Left lung (tissue), 10 donors: ENCODE data around the gene DDX39A. TPM values are rescaled to one million over a fixed set of nuclear protein-coding genes. Genes with fewer than 3 reads are reported as not detected.

ENCODE experiments used
- ATAC-seq: fragments of 200-7000 bp; cut with Tn5 transposase; one replicate; pipeline ENCODE4 v1.9.1; 2020; ENCODE audit warnings: moderate library complexity
- DNase-seq, 4 donors: peaks; one replicate each; pipeline ENCODE4 v3.0.0-alpha.2; 2013 to 2020
- H3K27ac ChIP-seq, 2 donors: fragments of 200-600 bp; sonication (generic) in 1 of 2; one replicate each; pipeline versions ENCODE4 v1.5.0 to v1.8.0; 2020 to 2021
- H3K27me3 ChIP-seq, 2 donors: fragments of 200-600 bp; sonication (generic) in 1 of 2; one replicate each; pipeline versions ENCODE4 v1.5.0 to v1.8.0; 2020 to 2021
- H3K36me3 ChIP-seq, 2 donors: fragments of 200-600 bp; sonication (generic) in 1 of 2; one replicate each; pipeline versions ENCODE4 v1.5.0 to v1.8.0; 2020 to 2021
- H3K4me1 ChIP-seq, 2 donors: fragments of 200-600 bp; one replicate each; pipeline ENCODE4 v1.8.0; 2021
- H3K4me3 ChIP-seq, 2 donors: fragments of 200-600 bp; sonication (generic) in 1 of 2; one replicate each; pipeline versions ENCODE4 v1.5.0 to v1.8.0; 2020 to 2021; ENCODE audit warnings: mild to moderate bottlenecking in 1 of 2
- H3K9me3 ChIP-seq, 2 donors: fragments of 200-600 bp; sonication (generic) in 1 of 2; one replicate each; pipeline versions ENCODE4 v1.5.0 to v1.8.0; 2020 to 2021
- intact Hi-C, 2 donors: fragments of 100-400 bp; cut with DNase I; formaldehyde crosslinking; loops; one replicate each; pipeline versions ENCODE4 v1.11.2 to v1.14.2; 2022
- polyA plus RNA-seq, 6 donors: library from polyadenylated mRNA; unstranded; fragments of 120-200 nt; gene quantifications; one replicate each; pipeline ENCODE4 v1.2.1, GENCODE V29; 2013; ENCODE audit not compliant: insufficient read length in 6 of 6
- total RNA-seq, 2 donors: library from RNA; stranded (reverse); fragmentation: NEBNext Ultra II Directional; extraction: Animal tissue kit (Norgen Biotek cat#: 25700); gene quantifications; one replicate each; pipeline ENCODE4 v1.2.1, GENCODE V29; 2021
- TF ChIP-seq, protein P1 (sequence below), 2 donors: fragments of 200-600 bp; sonication (generic) in 1 of 2; IDR thresholded peaks; one replicate each; pipeline versions ENCODE4 v1.5.0 to v1.8.0; 2021; ENCODE audit warnings: antibody characterized with exemption in 2 of 2
- donor health status: DM: no; HTN: yes; CAD: no.
- donor health status: DM: no; HTN: no; CAD: no.

Gene DDX39A
- total and polyA plus RNA-seq, 8 donors = 42.5 to 90.1 (median 49.9) TPM

- H3K27me3 ChIP-seq = no peaks in the 10 kb centered on the region
- peaks cover 0 to 83% of the 10 kb centered on the region in 2 donors for H3K36me3 ChIP-seq
- DNase-seq (no peak), ATAC-seq (no peak)
- peaks cover 0 to 40% of the 10 kb centered on the region in 2 donors for H3K4me1 ChIP-seq
- no peak overlapping the region for H3K4me3 ChIP-seq
- H3K27ac ChIP-seq = peak overlapping the region in 1 of 2 donors; percentile 33
- TF ChIP-seq, protein P1, sequence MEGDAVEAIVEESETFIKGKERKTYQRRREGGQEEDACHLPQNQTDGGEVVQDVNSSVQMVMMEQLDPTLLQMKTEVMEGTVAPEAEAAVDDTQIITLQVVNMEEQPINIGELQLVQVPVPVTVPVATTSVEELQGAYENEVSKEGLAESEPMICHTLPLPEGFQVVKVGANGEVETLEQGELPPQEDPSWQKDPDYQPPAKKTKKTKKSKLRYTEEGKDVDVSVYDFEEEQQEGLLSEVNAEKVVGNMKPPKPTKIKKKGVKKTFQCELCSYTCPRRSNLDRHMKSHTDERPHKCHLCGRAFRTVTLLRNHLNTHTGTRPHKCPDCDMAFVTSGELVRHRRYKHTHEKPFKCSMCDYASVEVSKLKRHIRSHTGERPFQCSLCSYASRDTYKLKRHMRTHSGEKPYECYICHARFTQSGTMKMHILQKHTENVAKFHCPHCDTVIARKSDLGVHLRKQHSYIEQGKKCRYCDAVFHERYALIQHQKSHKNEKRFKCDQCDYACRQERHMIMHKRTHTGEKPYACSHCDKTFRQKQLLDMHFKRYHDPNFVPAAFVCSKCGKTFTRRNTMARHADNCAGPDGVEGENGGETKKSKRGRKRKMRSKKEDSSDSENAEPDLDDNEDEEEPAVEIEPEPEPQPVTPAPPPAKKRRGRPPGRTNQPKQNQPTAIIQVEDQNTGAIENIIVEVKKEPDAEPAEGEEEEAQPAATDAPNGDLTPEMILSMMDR (IDR thresholded peaks at IDR 0.05) = no peak
- no peaks in the 10 kb centered on the region for H3K9me3 ChIP-seq
- intact Hi-C loops = no loop called here
Observed at GRCh38 chr19:14390548-14390947, 28.6 kb downstream of the DDX39A start.

DNA sequence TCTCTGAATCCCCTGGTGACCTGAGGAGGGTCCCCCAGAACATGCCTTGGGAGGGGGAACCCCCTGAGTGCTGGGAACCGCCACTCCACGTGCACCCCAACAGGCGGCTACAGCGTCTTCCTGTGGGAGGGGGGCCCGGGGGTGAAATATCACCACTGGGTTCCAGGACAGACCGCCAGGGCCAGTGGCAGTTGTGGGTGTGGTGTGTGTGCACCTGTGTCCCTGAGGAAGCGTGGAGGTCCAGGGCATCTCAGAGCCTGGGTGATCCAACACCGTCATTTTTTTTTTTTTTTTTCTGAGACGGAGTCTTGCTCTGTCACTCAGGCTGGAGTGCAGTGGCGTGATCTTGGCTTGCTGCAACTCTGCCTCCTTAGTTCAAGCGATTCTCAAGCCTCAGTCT, 33.6 kb downstream of the DDX39A start:
- H3K27me3 ChIP-seq = no peaks in the 10 kb centered on the region
- peaks cover 17 to 72% of the 10 kb centered on the region in 2 donors for H3K4me1 ChIP-seq
- peaks cover 0 to 33% of the 10 kb centered on the region in 2 donors for H3K36me3 ChIP-seq
- no peak for ATAC-seq
- intact Hi-C loops = no loop called here
- TF ChIP-seq, protein P1 (IDR thresholded peaks at IDR 0.05) = no peak
- peak overlapping the region in 1 of 2 donors; percentile 88 for H3K4me3 ChIP-seq
- H3K9me3 ChIP-seq = no peaks in the 10 kb centered on the region
- H3K27ac ChIP-seq = peak overlapping the region in 1 of 2 donors; percentile 99
- DNase-seq = no peak

DNA sequence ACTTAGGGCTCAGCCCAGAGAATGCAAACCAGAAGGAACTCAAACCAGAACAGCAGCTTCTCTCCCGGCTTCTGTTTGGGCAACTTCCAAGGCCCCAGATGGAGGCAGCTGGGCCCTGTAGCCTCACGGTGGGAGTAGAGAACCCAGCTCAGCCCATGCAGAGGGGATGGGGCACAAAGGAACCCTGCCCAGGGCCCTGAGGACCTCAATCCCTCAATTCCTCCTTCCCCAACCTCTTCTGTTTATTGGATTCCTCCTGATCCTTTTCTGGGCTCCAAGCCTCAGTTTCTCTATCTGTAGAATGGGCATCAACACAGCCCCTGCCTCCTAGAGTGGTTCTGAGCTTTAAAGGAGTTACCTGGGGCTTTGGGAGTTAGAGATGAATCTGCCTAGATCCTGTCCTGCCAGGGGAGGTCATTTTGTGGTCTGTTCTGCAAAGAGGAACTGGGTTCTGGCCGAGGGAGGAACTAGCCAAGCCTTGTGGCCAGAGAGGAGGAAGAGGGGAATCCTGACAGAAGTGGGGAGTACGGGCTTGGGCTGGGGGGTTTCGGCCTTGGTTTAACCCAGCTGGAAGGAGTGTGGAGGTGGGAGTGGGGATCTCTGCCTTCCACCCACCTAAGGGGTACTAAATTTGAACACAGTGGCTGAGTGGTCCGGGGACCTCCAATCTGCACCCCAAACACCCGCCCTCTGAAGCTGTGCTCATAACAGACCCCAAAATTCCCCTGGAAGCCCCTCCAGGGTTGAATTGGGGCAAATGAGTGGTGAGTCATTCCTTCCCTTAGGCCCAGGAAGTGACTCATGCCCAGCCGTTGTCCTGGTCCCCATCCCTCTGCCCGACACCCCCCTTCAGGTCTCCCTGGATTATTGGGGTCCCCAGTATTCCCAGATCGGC, 35.2 kb downstream of the DDX39A start:
- H3K27ac ChIP-seq = peak overlapping the region; percentile 91 to 99
- no peaks in the 10 kb centered on the region for H3K9me3 ChIP-seq
- TF ChIP-seq, protein P1 (IDR thresholded peaks at IDR 0.05) = no peak
- peaks cover 19 to 81% of the 10 kb centered on the region in 2 donors for H3K4me1 ChIP-seq
- peak in 3 of 4 donors; percentile 73 to 81 (median 76) for DNase-seq
- H3K36me3 ChIP-seq = peaks cover 0 to 21% of the 10 kb centered on the region in 2 donors
- no peaks in the 10 kb centered on the region for H3K27me3 ChIP-seq
- ATAC-seq = peak; percentile 7
- H3K4me3 ChIP-seq = peak overlapping the region; percentile 65 to 88
- intact Hi-C loops = no loop called here

DNA sequence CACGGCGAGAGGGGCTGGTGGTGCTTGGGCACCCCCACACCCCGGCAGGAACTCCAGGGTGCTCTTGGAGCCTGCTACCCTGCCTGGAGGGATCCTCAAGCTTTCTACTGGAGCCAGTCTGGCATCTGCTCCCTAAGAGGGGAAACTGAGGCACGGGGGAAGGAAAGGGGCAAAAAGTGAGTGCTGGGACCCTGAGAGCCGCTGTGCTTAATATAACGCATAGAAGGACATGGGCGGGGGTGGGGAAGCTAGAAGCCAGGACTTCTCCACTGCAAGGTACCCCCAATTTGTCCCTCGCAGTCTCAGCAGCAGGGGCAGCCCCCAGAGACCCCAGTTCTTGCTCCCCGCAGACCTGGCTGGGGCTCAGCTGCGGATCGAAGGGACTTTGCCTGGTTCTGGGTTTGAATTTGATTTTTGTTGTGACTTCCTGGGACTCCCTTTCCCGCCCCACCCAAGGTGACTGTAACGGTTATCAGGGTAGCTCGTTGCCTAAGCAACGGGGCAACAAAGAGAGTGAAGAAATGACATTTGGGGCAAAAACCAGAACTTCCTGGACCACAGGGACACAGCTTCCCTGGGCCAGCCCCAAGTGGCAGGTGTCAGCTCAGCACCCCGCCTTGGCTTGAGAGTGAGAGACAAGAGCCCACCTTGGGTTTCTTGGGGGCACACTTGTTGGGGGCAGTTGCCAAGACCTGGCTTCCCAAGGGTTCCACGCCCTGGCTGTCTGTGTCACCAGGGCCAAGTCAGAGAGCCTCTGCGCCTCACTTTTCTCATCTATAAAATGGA, 37.3 kb downstream of the DDX39A start:
- no peaks in the 10 kb centered on the region for H3K9me3 ChIP-seq
- peak overlapping the region; percentile 65 to 88 for H3K4me3 ChIP-seq
- TF ChIP-seq, protein P1 (IDR thresholded peaks at IDR 0.05) = no peak
- ATAC-seq = peak; percentile 52
- no peaks in the 10 kb centered on the region for H3K27me3 ChIP-seq
- H3K27ac ChIP-seq = peak overlapping the region; percentile 91 to 99
- H3K4me1 ChIP-seq = peaks cover 24 to 74% of the 10 kb centered on the region in 2 donors
- H3K36me3 ChIP-seq = peaks cover 0 to 3% of the 10 kb centered on the region in 2 donors
- intact Hi-C loops = no loop called here
- peak in 3 of 4 donors; percentile 52 to 84 (median 74) for DNase-seq
